ENCODE results near the gene SCARB1. TPM values are rescaled to one million over a fixed set of nuclear protein-coding genes. Genes with fewer than 3 reads are reported as not detected.

Gene SCARB1
- total and polyA plus RNA-seq, 9 of the 15 experiments (the other 6 are each of a cell fraction or from before 2014, with no cell fraction given), result 0.56 to 157 (median 52.8) TPM

DNA sequence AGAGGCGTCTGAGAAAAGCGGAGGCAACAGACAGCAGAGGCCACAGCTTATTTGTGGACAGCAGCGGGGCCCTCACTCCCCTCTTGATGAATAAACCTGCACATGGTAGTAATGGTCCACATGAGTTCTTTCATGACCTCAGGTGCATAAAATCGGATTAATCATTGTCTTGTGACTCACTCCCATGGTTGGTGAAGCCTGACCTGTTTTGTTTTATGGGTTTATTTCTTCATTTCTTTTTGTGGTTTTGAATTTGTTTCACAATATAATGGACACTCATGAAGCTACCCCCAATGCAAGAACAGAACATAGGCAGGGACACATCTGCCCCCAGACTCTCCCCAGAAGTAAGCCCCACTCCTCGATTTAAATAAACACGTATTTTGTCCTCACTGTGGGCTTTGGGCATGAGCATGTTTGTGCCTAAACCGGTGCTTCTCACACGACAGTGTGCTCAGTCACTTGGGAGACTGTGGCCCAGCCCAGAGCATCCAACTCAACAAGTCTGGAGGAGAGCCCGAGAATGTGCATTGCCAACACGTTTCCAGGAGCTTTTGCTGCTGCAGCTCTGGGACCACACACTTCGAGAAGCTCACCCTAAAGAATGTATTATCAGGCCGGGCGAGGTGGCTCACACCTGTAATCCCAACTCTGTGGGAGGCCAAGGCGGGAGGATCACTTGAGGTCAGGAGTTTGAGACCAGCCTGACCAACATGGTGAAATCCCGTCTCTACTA lies 116.1 kb downstream of the SCARB1 start (continued):
- no peak for TF ChIP-seq HOMEZ (CRISPR knock-in tag; IDR thresholded peaks at IDR 0.05)

DNA sequence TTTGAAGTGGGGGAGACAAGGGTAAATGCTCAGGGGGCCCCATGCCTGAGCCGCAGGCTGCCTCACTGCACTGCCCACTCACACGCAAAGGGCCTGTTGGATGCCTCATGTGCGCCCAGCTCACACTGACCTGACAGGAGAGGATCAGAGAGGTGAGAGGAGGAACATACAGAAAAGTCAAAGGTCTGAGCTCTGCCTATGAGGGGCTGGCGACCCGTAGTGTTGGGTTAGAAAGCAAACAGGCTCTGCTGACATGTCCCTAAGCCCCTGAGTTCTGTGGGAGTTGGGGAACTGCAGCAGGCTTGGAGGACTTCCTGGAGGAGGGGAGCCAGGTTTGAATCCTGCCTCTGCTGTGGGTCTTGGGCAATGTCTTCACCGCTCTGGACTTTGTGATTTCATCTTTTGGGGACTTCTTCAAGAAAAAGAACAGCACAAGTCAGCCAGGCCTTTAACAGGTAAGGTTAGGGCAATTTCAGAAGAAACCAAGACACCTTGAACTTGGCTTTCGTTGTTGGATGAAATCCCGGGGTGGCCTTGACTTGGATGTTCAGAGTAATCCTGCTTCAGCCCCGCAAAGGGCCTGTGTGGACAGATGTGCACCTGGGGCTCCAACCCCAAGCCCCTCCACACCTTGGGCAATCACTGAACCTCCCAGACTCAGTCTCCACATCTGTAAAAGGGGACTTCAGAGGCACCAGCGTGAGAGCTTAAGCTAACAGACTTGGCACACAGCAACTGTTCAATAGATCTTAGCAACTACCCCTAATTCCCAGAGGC lies 116.8 kb downstream of the SCARB1 start:
- Histone ChIP-seq H3K9me3 (replicated peaks; ENCODE audit: control insufficient read depth, insufficient read depth, low read depth, low read length) (no peaks in the 10 kb centered on the region), H3K4me3 (no peak overlapping the region), H3K36me3 (ENCODE audit: control insufficient read depth, insufficient read depth, low read length) (no peaks in the 10 kb centered on the region), H3K9me1 (ENCODE audit: control insufficient read depth, insufficient read depth, low read length) (no peaks in the 10 kb centered on the region), H4K20me1 (replicated peaks; ENCODE audit: control insufficient read depth, insufficient read depth, low read length) (peaks cover 4% of the 10 kb centered on the region; the same call in 1 of the 2 replicates), H3K4me1 (replicated peaks in 1 of 2; ENCODE audit: control insufficient read depth in 2 of 2, insufficient read depth in 2 of 2, low read length in 2 of 2) (peaks cover 4 to 15% of the 10 kb centered on the region in 2 experiments; a peak in 4 of 5 replicates), H3K9ac (ENCODE audit: insufficient read depth in 1 of 2, low read depth in 2 of 2, low read length in 2 of 2) (no peak overlapping the region), H3K4me2 (ENCODE audit: insufficient read depth, low read length) (no peak overlapping the region), H3K79me2 (ENCODE audit: control insufficient read depth, insufficient read depth, low read length) (no peaks in the 10 kb centered on the region), H3K27ac (ENCODE audit: extremely low read depth, low read depth, low read length) (no peak overlapping the region; the same call in 2 of the 3 replicates), H2AFZ (ENCODE audit: low read depth, low read length) (no peak overlapping the region), H3K27me3 (ENCODE audit: control insufficient read depth in 2 of 2, insufficient read depth in 2 of 2, low read length in 2 of 2) (peaks cover 24 to 45% of the 10 kb centered on the region in 2 experiments)
- TF ChIP-seq RBM25 (IDR thresholded peaks at IDR 0.05; ENCODE audit: low read depth, low read length, severe bottlenecking), result peak; percentile 71
- no peak for TF ChIP-seq CBFB (CRISPR knock-in tag; IDR thresholded peaks at IDR 0.05)
- TF ChIP-seq ADNP (tag; IDR thresholded peaks at IDR 0.05), result peak; percentile 66; the same call in 1 of the 2 replicates
- TF ChIP-seq ZNF324 (CRISPR knock-in tag; IDR thresholded peaks at IDR 0.05), result no peak
- TF ChIP-seq POLR2A (conservative IDR thresholded peaks at IDR 0.05), result no peak
- peak; percentile 96 for TF ChIP-seq ZFP36 (IDR thresholded peaks at IDR 0.05; ENCODE audit: low read depth, low read length, partially characterized antibody)
- no peak for TF ChIP-seq CC2D1A (IDR thresholded peaks at IDR 0.05)
- no peak for TF ChIP-seq SMAD4 (CRISPR knock-in tag; conservative IDR thresholded peaks at IDR 0.05)
- no peak for TF ChIP-seq ZNF224 (CRISPR knock-in tag; IDR thresholded peaks at IDR 0.05)
- TF ChIP-seq ZNF436 (CRISPR knock-in tag; IDR thresholded peaks at IDR 0.05), result peak; percentile 70
- no peak for TF ChIP-seq KAT2B (IDR thresholded peaks at IDR 0.05; ENCODE audit: low read depth, low read length)
- ChIA-PET POLR2A (interaction anchor here (0.6 to 1.2 kb wide), 2 partner anchors 10 to 16 kb away, joined by 3 to 4 read pairs; no protein-coding TSS in a partner anchor), CTCF (ENCODE audit: low intra/inter-chr PET ratio) (no interaction called here)
- intact Hi-C loops (cut with micrococcal nuclease) (no loop called here), in situ Hi-C loops (cut with MboI) (no loop called here)
- ATAC-seq, result no peak
- FAIRE-seq, result no peak
- WGBS (ENCODE audit: insufficient coverage, low coverage, missing lambda C conversion rate), result 34% methylated on average over 10 of the region's 10 CpGs
- BruUV-seq (replicated peaks), result no TSS peak
- DNase-seq (ENCODE audit: extremely low read depth in 1 of 4, low spot score in 3 of 4), result no peak
